Measurements from ENCODE around the gene LTBP1.

DNA sequence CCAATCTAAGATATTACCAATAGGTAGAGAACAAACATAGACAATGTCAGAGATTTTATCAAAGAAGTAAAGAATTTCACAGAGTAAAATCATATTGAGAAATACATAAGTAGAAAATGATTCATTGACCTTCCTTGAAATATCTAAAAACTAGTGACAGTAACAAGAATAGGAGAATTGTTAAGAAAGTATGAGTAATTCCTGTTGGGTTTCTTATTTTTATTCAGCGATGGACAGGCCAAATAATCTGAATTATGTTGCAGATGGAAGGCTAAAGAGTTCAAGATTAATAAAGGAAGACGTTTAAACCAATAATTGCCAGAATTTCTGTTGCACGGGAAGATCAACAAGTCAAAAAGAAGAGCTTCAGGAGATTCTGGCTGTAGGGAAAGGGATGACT lies 366.3 kb downstream of the LTBP1 start:
- TF ChIP-seq CTCF (IDR thresholded peaks at IDR 0.05) (no peak), HEYL (CRISPR knock-in tag; IDR thresholded peaks at IDR 0.05) (no peak), NR3C1 (IDR thresholded peaks at IDR 0.05) (no peak), REST (IDR thresholded peaks at IDR 0.05) (no peak), USF2 (IDR thresholded peaks at IDR 0.05) (no peak), JUN (IDR thresholded peaks at IDR 0.05) (no peak), RFX5 (IDR thresholded peaks at IDR 0.05) (no peak), RAD21 (conservative IDR thresholded peaks at IDR 0.05 in 1 of 2, IDR thresholded peaks at IDR 0.05 in 1 of 2) (no peak), ZFP36 (IDR thresholded peaks at IDR 0.05; ENCODE audit: borderline replicate concordance, partially characterized antibody) (no peak), EP300 (IDR thresholded peaks at IDR 0.05) (no peak), RCOR1 (IDR thresholded peaks at IDR 0.05; ENCODE audit: low read depth, low read length) (no peak), NPAS2 (CRISPR knock-in tag; IDR thresholded peaks at IDR 0.05; ENCODE audit: borderline replicate concordance) (no peak), CHD4 (IDR thresholded peaks at IDR 0.05; ENCODE audit: borderline replicate concordance) (no peak)
- TF ChIP-seq, protein P1, sequence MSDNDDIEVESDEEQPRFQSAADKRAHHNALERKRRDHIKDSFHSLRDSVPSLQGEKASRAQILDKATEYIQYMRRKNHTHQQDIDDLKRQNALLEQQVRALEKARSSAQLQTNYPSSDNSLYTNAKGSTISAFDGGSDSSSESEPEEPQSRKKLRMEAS (IDR thresholded peaks at IDR 0.05): no peak
